ENCODE data around the gene AARSD1.

GRCh38 chr17:42980274-42980765 is 16.1 kb upstream of the AARSD1 start, which contains the start of gene RUNDC1:
- no peak for TF ChIP-seq CTCF (IDR thresholded peaks at IDR 0.05; ENCODE audit: low read depth, low read length, poor library complexity, severe bottlenecking)
- TF ChIP-seq EZH2phosphoT487 (IDR thresholded peaks at IDR 0.05; ENCODE audit: borderline replicate concordance, low read length): no peak
